NK-92 (cell line): ENCODE data around the gene WNK1.
"Not testable (repeated sequence)": the region's sequence is repeated elsewhere in the genome, so short reads cannot be mapped to it uniquely, and the experiment has no call there.

Experiments
- DNase-seq: peaks from one replicate; lab custom pipeline; 2025; ENCODE audit not compliant: unreplicated experiment; lab: John Stamatoyannopoulos, UW

Gene WNK1

GRCh38 chr12:751999-752694, at the start of gene WNK1:
WNK1 (plus strand) TSS chr12:752579; CDS start chr12:753566, 987 bp downstream.
- peak; percentile 85 for DNase-seq

GRCh38 chr12:704516-705242, 47.7 kb upstream of the WNK1 start:
- DNase-seq = no peak

- DNase-seq = not testable (repeated sequence)
These were observed 44.3 kb upstream of the WNK1 start for GRCh38 chr12:708084-708483.

GRCh38 chr12:709455-710020, 42.8 kb upstream of the WNK1 start:
- DNase-seq = no peak

- DNase-seq = no peak
These were observed 40.1 kb upstream of the WNK1 start for GRCh38 chr12:712172-712863.

- no peak for DNase-seq
These were observed 39.0 kb upstream of the WNK1 start for GRCh38 chr12:713281-713875.

- DNase-seq = no peak
These were observed 35.9 kb upstream of the WNK1 start for GRCh38 chr12:716506-716905.

GRCh38 chr12:718756-719102, 33.6 kb upstream of the WNK1 start:
- no peak for DNase-seq

GRCh38 chr12:720231-720941, 32.0 kb upstream of the WNK1 start:
- no peak for DNase-seq

- no peak for DNase-seq
These were observed 28.1 kb upstream of the WNK1 start for GRCh38 chr12:724194-724855.

GRCh38 chr12:725076-725475, 27.3 kb upstream of the WNK1 start:
- no peak for DNase-seq

GRCh38 chr12:726281-727140, 25.9 kb upstream of the WNK1 start:
- DNase-seq = no peak

GRCh38 chr12:727321-727720, 25.1 kb upstream of the WNK1 start:
- DNase-seq = no peak

- DNase-seq = no peak
These were observed 23.6 kb upstream of the WNK1 start for GRCh38 chr12:728781-729180.

GRCh38 chr12:729221-729620, 23.2 kb upstream of the WNK1 start:
- no peak for DNase-seq

- no peak for DNase-seq
These were observed 21.8 kb upstream of the WNK1 start for GRCh38 chr12:730550-730949.

- no peak for DNase-seq
These were observed 15.1 kb upstream of the WNK1 start for GRCh38 chr12:737122-737739.

- no peak for DNase-seq
These were observed 13.7 kb upstream of the WNK1 start for GRCh38 chr12:738712-739111.

GRCh38 chr12:739349-739748, 13.0 kb upstream of the WNK1 start:
- DNase-seq = no peak
